Neutrophil (primary cell): ENCODE data around the gene KAT5.
A peak's percentile ranks its signal among the peaks of the same experiment; 100 is the strongest.
"Not testable (repeated sequence)": the region's sequence is repeated elsewhere in the genome, so short reads cannot be mapped to it uniquely, and the experiment has no call there.

Experiments
- H3K27ac ChIP-seq: fragments of 200-600 bp; sonication (generic); 2 replicates; pipeline ENCODE4 v1.5.1; 2016; ENCODE audit warnings: mild to moderate bottlenecking, moderate library complexity
- H3K27me3 ChIP-seq: fragments of 200-600 bp; sonication (generic); 2 replicates; pipeline ENCODE4 v1.6.0; 2016; ENCODE audit warnings: mild to moderate bottlenecking
- H3K36me3 ChIP-seq: fragments of 200-600 bp; sonication (generic); 2 replicates; pipeline ENCODE4 v1.5.1; 2017
- H3K4me1 ChIP-seq, 2 experiments: fragments of 200-600 bp in 1 of 2; sonication (generic) in 1 of 2; 1 replicate in 1 of 2; 2 replicates in 1 of 2; pipeline versions ENCODE4 v1.5.1 to v1.6.1; 2013 to 2016; ENCODE audit warnings: low read depth in 1 of 2, low read length in 1 of 2, mild to moderate bottlenecking in 1 of 2, moderate library complexity in 1 of 2; ENCODE audit not compliant: control insufficient read depth in 1 of 2, insufficient read depth in 1 of 2
- H3K4me3 ChIP-seq, 2 experiments: fragments of 200-600 bp in 1 of 2; sonication (generic) in 1 of 2; 1 replicate in 1 of 2; 2 replicates in 1 of 2; pipeline ENCODE4 v1.5.1; 2013 to 2016; ENCODE audit warnings: low read depth in 1 of 2, low read length in 1 of 2, mild to moderate bottlenecking in 1 of 2, moderate library complexity in 1 of 2
- H3K9me3 ChIP-seq: fragments of 200-600 bp; sonication (generic); 2 replicates; pipeline ENCODE4 v1.5.1; 2016
- CTCF ChIP-seq: fragments of 200-600 bp; sonication (generic); IDR thresholded peaks from 2 replicates; pipeline ENCODE4 v1.5.1; 2016; ENCODE audit warnings: antibody characterized with exemption

The KAT5 gene

GRCh38 chr11:65744699-65745042 lies 32.6 kb downstream of the KAT5 start:
- H3K4me1 ChIP-seq, result peaks cover 0 to 7% of the 10 kb centered on the region in 2 experiments
- no peaks in the 10 kb centered on the region for H3K27me3 ChIP-seq
- no peaks in the 10 kb centered on the region for H3K36me3 ChIP-seq
- no peaks in the 10 kb centered on the region for H3K9me3 ChIP-seq
- no peak overlapping the region for H3K4me3 ChIP-seq
- H3K27ac ChIP-seq, result no peak overlapping the region
- TF ChIP-seq CTCF, result no peak

GRCh38 chr11:65745049-65745448 lies 33.0 kb downstream of the KAT5 start:
- Histone ChIP-seq H3K36me3 (no peaks in the 10 kb centered on the region), H3K4me3 (no peak overlapping the region), H3K4me1 (peaks cover 0 to 7% of the 10 kb centered on the region in 2 experiments), H3K27ac (no peak overlapping the region), H3K27me3 (no peaks in the 10 kb centered on the region), H3K9me3 (no peaks in the 10 kb centered on the region)
- no peak for TF ChIP-seq CTCF

GRCh38 chr11:65762169-65762568 lies 50.1 kb downstream of the KAT5 start:
- H3K27me3 ChIP-seq, H3K4me3 ChIP-seq, H3K27ac ChIP-seq, H3K36me3 ChIP-seq, H3K9me3 ChIP-seq: not testable (repeated sequence)
- peaks cover 3 to 10% of the 10 kb centered on the region in 2 experiments for H3K4me1 ChIP-seq

- H3K36me3 ChIP-seq, H3K27me3 ChIP-seq, H3K9me3 ChIP-seq, H3K27ac ChIP-seq, H3K4me3 ChIP-seq: not testable (repeated sequence)
- peaks cover 3 to 10% of the 10 kb centered on the region in 2 experiments for H3K4me1 ChIP-seq
These were observed 50.8 kb downstream of the KAT5 start for GRCh38 chr11:65762816-65763215.

GRCh38 chr11:65764434-65764833 lies 52.4 kb downstream of the KAT5 start:
- TF ChIP-seq CTCF, result no peak
- Histone ChIP-seq H3K36me3 (peaks cover 15% of the 10 kb centered on the region), H3K4me3 (no peak overlapping the region), H3K9me3 (no peaks in the 10 kb centered on the region), H3K27me3 (no peaks in the 10 kb centered on the region), H3K27ac (peak overlapping the region; percentile 27), H3K4me1 (peaks cover 15 to 16% of the 10 kb centered on the region in 2 experiments)

GRCh38 chr11:65766535-65766934 lies 54.5 kb downstream of the KAT5 start:
- no peak for TF ChIP-seq CTCF
- peak overlapping the region; percentile 61 for H3K27ac ChIP-seq
- H3K27me3 ChIP-seq, result no peaks in the 10 kb centered on the region
- no peaks in the 10 kb centered on the region for H3K9me3 ChIP-seq
- H3K4me3 ChIP-seq, result no peak overlapping the region
- H3K4me1 ChIP-seq, result peaks cover 36 to 37% of the 10 kb centered on the region in 2 experiments
- H3K36me3 ChIP-seq, result peaks cover 19% of the 10 kb centered on the region

- no peak for TF ChIP-seq CTCF
- Histone ChIP-seq H3K9me3 (no peaks in the 10 kb centered on the region), H3K4me1 (peaks cover 45 to 46% of the 10 kb centered on the region in 2 experiments), H3K4me3 (no peak overlapping the region), H3K36me3 (peaks cover 19% of the 10 kb centered on the region), H3K27ac (peak overlapping the region; percentile 61), H3K27me3 (no peaks in the 10 kb centered on the region)
These were observed 55.4 kb downstream of the KAT5 start for GRCh38 chr11:65767406-65767805.

GRCh38 chr11:65767806-65768205 lies 55.8 kb downstream of the KAT5 start:
- not testable (repeated sequence) for H3K27me3 ChIP-seq, H3K9me3 ChIP-seq, H3K4me3 ChIP-seq
- H3K36me3 ChIP-seq, result peaks cover 17% of the 10 kb centered on the region
- H3K27ac ChIP-seq, result peak overlapping the region; percentile 61
- H3K4me1 ChIP-seq, result peaks cover 49 to 50% of the 10 kb centered on the region in 2 experiments
